SK-N-MC (cell line): ENCODE results near the gene GALNT9.

Experiments
- DNase-seq: peaks from one replicate; pipeline ENCODE4 v3.0.0-alpha.2; 2011; ENCODE audit warnings: low read depth, low spot score
- H3K27ac ChIP-seq: fragments of 200-600 bp; sonication (generic); 2 replicates; pipeline ENCODE4 v1.5.1; 2016; ENCODE audit warnings: mixed run types
- H3K36me3 ChIP-seq: fragments of 200-600 bp; sonication (generic); 2 replicates; pipeline ENCODE4 v1.6.1; 2017; ENCODE audit warnings: antibody characterized with exemption, low read length, mixed read lengths; ENCODE audit not compliant: insufficient read depth
- H3K4me3 ChIP-seq: fragments of 200-600 bp; sonication (generic); 2 replicates; pipeline ENCODE4 v1.5.1; 2016
- H3K9ac ChIP-seq: fragments of 200-600 bp; sonication (generic); 2 replicates; pipeline ENCODE4 v1.8.0; 2017; ENCODE audit warnings: mixed run types, mixed read lengths; ENCODE audit not compliant: insufficient read length
- H3K9me3 ChIP-seq: fragments of 200-600 bp; sonication (generic); 2 replicates; pipeline ENCODE4 v1.6.1; 2017; ENCODE audit warnings: low read depth, mild to moderate bottlenecking, antibody characterized with exemption, low read length, moderate library complexity, mixed read lengths
- EZH2 ChIP-seq: fragments of 200-600 bp; sonication (generic); IDR thresholded peaks from one replicate; pipeline ENCODE4 v1.6.1; 2017; ENCODE audit warnings: antibody characterized with exemption
- FOXP2 ChIP-seq: optimal IDR thresholded peaks from 2 replicates; pipeline ENCODE3; 2011; ENCODE audit warnings: mild to moderate bottlenecking, moderate library complexity; ENCODE audit not compliant: insufficient read depth; ENCODE audit errors: extremely low read length, control extremely low read depth
- POLR2AphosphoS5 ChIP-seq: IDR thresholded peaks from 2 replicates; pipeline ENCODE4 v1.6.1; 2012; ENCODE audit warnings: mild to moderate bottlenecking, low read depth, low read length, borderline replicate concordance

The GALNT9 gene

DNA sequence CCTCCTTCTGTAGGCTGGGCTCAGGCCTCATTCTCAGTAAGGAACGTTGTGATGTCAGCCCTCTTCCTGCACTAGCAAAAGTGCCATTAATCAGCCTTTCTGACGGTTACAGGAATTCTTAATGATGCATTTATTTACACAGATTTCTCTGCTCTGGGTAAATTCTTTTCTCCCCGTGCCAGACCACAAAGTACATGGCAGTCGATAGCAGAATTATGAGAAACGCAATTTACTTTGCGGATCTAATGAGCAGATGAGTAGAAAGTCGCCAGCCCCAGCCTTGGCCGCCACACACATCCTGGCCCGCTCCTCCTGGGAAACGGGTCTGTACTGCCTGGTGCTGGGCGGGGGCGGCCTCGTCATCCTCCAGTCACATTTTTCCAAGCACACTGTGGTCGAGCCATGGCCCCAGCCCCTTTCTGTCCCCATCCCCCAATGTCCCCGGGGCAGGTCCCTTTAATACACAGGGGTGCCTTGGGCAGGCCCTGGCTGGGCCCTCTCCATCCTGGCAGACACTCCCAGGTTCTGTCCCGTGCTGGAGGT, 159.2 kb downstream of the GALNT9 start:
- Histone ChIP-seq H3K4me3 (peak overlapping the region; percentile 61), H3K36me3 (no peaks in the 10 kb centered on the region), H3K9me3 (no peaks in the 10 kb centered on the region), H3K27ac (peak overlapping the region; percentile 85), H3K9ac (no peak overlapping the region)
- peak; percentile 78 for DNase-seq
- TF ChIP-seq FOXP2 (peak; percentile 87), POLR2AphosphoS5 (no peak)

DNA sequence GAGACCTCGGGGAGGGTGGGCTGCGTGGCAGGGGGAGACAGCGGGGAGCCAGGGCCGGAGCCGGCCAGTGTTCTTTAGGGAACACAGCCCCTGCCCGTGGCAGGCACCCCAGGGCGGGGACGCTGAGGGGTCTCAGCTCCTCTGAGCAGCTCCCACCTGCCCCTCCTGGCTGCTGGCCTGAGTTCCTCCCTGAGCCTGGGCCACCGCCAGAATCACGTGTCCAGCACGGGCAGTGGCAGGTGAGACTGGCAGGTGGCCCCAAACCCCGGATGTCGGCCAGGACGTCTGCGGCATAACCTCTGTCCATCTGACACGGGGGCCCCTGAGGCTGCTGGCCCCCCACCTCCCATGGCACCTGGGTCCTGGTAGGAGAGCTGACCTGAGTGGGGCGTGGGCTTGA, 160.0 kb downstream of the GALNT9 start:
- H3K9me3 ChIP-seq, result no peaks in the 10 kb centered on the region
- no peak overlapping the region for H3K9ac ChIP-seq
- H3K36me3 ChIP-seq, result no peaks in the 10 kb centered on the region
- TF ChIP-seq EZH2 (no peak), FOXP2 (no peak), POLR2AphosphoS5 (no peak)
- no peak overlapping the region for H3K4me3 ChIP-seq
- H3K27ac ChIP-seq, result 0 out of 2 replicates have a peak overlapping the region, but pooled peaks have one; percentile 85
- no peak for DNase-seq

DNA sequence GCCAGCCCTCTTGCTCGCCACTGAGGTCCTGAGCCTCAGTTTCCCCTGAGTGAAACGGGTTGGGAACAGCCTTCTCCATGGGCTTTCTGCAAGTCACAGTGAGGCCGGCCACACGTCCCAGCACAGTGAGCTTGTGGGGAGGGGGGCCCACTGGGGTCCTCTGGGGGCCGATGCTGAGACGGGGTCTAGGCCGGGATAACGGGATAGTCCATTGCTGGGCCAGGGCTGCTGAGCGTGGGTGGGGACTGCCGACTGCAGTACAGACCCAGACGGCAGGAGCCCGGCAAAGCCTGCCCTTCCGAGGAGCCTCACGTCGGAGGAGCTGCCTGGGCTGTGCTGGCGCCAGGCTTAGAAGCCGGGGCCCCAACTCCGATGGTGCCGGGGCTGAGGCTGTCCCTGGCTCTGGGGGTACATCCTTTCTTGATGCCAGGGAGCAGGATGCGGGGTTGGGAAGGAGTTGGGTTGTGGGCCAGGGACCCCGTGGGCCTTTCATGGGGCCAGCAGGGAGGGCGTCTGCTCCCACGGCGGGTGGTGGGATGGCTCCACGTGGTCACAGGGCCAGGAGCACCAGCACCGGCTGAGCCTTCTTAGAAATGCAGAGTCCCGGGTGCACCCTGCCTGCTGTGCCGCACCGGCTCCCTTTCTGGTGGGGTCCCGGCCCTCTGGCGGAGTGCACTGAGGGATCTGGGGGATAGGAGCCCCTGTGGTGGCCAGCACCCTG, 160.9 kb downstream of the GALNT9 start:
- H3K36me3 ChIP-seq, result no peaks in the 10 kb centered on the region
- no peak overlapping the region for H3K9ac ChIP-seq
- H3K9me3 ChIP-seq, result no peaks in the 10 kb centered on the region
- DNase-seq, result no peak
- no peak overlapping the region for H3K4me3 ChIP-seq
- TF ChIP-seq EZH2 (no peak), FOXP2 (no peak), POLR2AphosphoS5 (no peak)
- H3K27ac ChIP-seq, result no peak overlapping the region

DNA sequence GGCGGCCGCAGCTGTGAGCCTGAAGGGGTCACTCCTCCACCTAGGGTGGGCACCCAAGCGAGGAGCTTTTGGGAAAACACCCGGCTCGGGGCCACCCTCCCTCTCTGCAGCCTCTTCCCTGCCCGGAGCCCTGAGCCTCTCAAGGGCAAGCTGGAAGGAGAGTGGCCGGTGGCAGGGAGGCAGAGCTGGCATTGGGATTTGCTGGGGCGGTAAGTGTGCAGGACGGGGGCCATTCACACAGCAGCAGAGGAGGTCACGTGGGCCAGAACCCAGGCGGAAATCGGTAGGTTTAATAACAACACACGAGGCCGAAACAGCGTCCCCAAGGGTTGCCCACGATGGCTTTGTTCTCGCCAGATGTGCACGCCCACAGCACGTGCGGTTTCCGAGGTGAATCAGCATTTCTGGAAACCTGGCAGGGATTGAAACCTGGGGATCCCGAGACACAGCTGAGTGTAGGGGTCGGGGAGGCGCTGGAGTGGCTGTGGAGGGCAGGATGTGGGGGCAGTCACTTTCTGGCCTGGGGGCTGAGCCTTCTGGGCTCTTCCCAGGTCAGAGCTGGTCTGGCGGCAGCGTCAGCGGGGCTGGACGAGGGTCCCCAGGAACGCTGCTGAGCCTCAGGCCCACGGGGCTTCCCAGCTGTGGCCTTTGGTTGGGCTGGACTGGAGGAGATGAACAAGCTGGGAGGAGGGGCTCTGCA, 161.6 kb downstream of the GALNT9 start:
- DNase-seq, result no peak
- H3K9ac ChIP-seq, result no peak overlapping the region
- TF ChIP-seq FOXP2 (no peak), POLR2AphosphoS5 (no peak), EZH2 (no peak)

DNA sequence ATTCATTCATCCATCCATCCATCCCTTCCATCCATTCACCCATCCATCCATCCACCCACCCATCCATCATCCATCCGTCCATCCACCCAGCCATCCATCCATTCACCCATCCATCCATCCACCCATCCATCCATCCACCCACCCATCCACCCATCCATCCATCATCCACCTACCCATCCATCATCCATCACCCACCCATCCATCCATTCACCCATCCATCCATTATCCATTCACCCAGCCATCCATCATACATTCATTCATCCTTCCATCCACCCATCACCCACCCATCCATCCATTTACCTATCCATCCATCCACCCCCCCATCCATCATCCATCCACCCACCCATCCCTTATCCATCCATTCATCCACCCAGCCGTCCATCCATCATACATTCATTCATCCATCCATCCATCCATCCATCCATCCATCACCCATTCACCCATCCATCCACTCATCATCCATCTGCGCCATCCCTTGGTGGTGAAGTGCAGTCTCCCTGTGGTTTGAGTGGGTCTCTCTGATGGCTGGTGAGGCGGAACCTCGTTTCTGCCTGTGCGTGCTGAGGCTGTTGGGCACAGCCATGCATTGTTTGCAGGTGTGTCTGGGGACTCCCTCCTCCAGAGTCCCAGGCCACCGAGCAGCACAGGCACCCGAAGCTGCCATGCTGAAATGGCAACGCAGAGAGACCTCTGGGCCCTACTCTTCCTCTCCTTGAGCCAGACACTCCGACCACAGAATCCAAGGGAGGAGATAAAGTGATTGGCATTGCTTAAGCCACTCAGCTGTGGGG, 162.4 kb downstream of the GALNT9 start:
- no peak for TF ChIP-seq FOXP2
- TF ChIP-seq EZH2, result no peak
- TF ChIP-seq POLR2AphosphoS5, result no peak
- H3K36me3 ChIP-seq, result no peaks in the 10 kb centered on the region
- no peak overlapping the region for H3K4me3 ChIP-seq
- no peak overlapping the region for H3K27ac ChIP-seq
- no peak for DNase-seq
- no peak overlapping the region for H3K9ac ChIP-seq
- H3K9me3 ChIP-seq, result no peaks in the 10 kb centered on the region

More for the DNA sequence above, 161.6 kb downstream of the GALNT9 start:
- H3K36me3 ChIP-seq, result no peaks in the 10 kb centered on the region
- H3K4me3 ChIP-seq, result no peak overlapping the region
- no peaks in the 10 kb centered on the region for H3K9me3 ChIP-seq
- no peak overlapping the region for H3K27ac ChIP-seq

DNA sequence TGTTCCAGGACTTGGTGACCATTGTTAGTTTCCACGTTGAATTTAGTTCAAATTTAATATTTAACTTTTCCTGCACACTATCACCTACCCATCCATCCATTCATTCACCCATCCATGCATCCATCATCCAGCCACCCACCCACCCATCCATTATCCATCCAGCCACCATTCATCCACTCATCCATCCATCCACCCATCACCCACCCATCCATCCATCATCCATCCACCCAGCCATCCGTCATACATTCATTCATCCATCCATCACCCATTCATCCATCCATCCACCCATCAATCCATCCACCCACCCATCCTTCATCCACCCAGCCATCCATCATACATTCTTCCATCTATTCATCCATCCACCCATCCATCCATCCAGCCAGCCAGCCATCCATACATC, 163.3 kb downstream of the GALNT9 start:
- Histone ChIP-seq H3K4me3 (no peak overlapping the region), H3K9ac (no peak overlapping the region), H3K27ac (no peak overlapping the region), H3K9me3 (no peaks in the 10 kb centered on the region), H3K36me3 (no peaks in the 10 kb centered on the region)
- no peak for DNase-seq
- TF ChIP-seq FOXP2 (no peak), POLR2AphosphoS5 (no peak), EZH2 (no peak)

DNA sequence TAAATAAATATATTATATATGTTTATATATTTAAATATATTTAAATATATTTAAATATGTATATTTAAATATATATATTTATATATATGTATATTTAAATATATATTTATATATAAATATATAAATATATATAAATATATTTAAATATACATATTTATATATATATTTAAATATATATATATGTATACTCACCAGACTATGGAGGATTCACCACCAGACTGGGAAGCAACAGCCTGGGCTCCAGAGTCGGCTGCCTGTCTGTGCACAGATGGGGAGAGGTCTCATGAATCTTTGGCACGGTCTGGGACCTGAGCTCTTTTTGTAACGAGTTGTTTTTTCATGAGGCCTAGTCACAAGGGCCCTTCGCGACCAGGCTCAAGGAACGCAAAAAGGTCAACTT, 163.8 kb downstream of the GALNT9 start:
- Histone ChIP-seq H3K36me3 (no peaks in the 10 kb centered on the region), H3K27ac (no peak overlapping the region), H3K9ac (no peak overlapping the region), H3K4me3 (no peak overlapping the region), H3K9me3 (no peaks in the 10 kb centered on the region)
- DNase-seq, result no peak
- TF ChIP-seq POLR2AphosphoS5, result no peak
- no peak for TF ChIP-seq EZH2
- no peak for TF ChIP-seq FOXP2

DNA sequence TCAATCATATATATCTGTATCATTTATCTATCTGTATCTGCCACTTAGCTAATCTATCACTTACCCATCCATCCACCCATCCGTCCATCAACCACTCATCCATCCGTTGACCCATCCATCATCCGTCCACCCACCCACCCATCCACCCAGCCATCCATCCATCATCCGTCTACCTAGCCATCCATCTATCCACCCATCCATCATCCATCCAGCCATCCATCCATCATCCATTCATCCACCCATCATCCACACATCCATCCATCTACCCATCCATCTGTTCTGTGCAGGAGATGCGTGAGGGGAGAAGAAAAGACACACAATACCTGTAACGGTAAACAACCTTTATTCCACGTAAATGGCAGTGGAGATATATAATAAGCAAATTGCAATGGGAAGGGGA, 165.0 kb downstream of the GALNT9 start:
- no peak overlapping the region for H3K9ac ChIP-seq
- no peak overlapping the region for H3K27ac ChIP-seq
- TF ChIP-seq FOXP2, result no peak
- no peak for TF ChIP-seq POLR2AphosphoS5
- no peak for TF ChIP-seq EZH2
- H3K9me3 ChIP-seq, result no peaks in the 10 kb centered on the region
- no peaks in the 10 kb centered on the region for H3K36me3 ChIP-seq
- DNase-seq, result no peak
- H3K4me3 ChIP-seq, result no peak overlapping the region
